HG02610 (cell line): ENCODE measurements around the gene HMGCS2.
"Not testable (repeated sequence)": the region's sequence is repeated elsewhere in the genome, so short reads cannot be mapped to it uniquely, and the experiment has no call there.

ENCODE experiments used
- ATAC-seq: cut with Tn5 transposase; IDR thresholded peaks from one replicate; pipeline ENCODE4 v1.9.1; 2021; ENCODE audit warnings: mild to moderate bottlenecking, moderate library complexity; ENCODE audit not compliant: unreplicated experiment

The HMGCS2 gene

DNA sequence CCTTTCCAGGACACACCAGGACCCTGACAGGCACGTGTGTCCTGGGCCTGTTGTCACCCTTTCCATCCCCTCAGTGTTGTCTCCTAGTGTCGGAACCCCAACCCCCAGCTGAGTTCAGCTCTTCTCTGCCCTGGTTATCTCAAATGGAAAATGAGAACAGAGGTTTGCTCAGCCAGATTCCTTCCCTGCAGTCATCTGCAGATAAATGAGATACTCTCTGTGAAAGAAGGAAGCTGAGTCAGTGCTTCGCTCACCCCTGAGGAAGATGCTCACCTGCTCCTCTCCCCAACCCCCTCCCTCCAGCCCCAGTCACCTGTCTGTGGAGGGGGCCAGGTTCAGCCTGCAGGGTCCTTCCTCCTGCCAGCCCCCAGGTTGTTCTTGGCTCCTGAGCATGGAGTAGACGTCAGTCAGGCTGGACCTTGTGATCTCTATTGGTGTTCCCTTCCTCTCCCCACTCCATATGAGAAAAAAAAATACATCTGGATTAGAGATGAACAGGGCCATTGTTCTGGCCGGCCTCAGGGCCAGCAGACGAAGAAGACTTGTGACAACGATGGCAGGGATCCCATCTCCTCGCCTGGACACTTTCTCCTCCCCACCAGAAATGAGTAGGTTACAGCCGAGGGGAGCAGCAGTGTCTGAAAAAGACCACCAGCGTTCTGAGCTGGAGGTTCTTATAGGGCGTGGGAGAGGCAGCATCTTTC, 36.1 kb downstream of the HMGCS2 start:
- ATAC-seq: no peak

DNA sequence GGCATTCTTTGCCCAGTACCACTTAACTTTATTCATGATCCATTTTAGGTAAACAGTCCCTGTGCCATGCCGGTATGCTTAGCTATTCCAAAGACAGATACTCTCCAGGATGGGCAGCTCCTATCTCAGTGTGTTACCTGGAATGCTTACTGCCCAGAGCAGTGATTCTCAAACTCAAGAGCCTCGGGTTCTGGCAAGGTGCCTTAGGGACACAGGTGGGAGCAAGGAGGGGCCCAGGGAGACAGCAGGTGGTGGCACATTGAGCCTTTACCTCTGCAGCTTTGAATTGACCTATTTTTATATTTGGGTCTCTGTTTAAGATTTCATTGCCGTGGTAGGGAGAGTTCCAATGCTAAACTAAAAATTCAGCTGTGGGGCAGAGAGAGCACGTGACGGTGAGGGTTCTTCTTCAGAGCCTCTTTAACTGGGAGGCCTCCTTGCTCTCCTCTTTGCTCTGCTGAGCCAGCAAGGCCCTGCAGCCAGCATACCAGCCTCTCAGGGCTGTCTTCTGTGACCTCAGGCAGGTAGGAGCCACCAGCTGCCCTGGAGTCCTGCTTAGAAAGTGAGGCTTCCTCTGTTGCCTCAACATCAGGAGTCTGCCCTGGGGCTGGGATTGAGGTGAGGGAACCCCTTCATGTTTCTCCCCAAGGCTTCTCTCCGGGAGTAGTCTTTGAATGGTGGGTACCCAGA, 36.8 kb downstream of the HMGCS2 start:
- no peak for ATAC-seq

DNA sequence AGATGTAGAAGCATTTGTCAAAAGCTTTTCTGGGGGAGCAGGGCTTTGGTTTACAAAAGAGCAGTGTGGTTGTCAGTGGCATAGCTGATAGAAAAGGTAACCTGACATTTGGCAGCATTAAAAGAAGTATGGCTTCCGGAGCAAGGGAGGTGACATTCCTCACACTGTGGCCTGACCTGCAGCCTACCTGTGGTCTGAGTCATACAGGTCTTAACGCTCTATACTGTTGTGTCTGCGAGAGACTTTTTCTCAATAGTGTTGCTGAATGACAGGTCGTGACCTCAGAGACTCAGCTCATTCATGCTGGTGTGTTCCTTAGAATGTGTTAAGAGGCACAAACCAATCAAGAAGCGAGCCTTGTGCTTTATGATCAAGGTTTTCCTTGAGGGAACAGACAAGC, 37.6 kb downstream of the HMGCS2 start:
- no peak for ATAC-seq

DNA sequence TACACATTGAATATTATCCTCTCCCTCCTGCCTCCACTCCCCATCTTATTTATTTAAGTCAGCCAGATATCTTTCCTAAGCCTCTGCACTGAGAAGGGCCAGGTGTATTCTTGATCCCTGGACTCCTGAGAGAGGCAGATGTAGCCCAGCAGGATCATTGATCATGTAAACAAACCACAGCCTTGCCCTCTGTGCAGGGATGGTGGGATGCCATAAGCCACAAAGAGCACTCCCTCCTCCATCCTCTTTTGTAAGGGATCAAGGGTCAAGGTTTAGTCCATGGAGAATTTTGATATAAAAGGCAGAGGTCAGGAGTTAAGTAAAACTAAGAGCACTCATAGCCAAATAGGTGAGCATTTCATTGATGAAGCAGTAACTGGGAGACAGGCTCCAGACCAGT, 39.7 kb downstream of the HMGCS2 start:
- ATAC-seq: no peak

DNA sequence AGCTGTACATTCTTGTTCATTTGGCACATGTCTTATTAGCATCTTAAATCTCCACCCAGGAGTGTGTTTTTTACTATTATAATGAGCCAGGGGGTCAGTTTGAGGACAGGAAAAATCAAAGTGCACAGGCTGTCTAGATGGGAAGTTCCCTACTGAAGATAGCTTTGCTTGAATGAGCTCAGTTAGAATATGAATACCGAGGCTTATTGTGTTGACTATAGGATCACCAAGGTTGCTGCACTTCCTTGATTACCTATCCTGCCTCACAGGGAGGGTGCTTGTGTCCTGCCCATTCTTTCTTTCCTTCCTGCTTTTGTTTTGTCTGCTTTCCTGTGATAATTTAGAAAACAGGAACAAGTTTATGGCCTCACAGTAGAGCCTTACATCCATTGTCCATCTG, 40.7 kb downstream of the HMGCS2 start:
- ATAC-seq: peak; percentile 72

DNA sequence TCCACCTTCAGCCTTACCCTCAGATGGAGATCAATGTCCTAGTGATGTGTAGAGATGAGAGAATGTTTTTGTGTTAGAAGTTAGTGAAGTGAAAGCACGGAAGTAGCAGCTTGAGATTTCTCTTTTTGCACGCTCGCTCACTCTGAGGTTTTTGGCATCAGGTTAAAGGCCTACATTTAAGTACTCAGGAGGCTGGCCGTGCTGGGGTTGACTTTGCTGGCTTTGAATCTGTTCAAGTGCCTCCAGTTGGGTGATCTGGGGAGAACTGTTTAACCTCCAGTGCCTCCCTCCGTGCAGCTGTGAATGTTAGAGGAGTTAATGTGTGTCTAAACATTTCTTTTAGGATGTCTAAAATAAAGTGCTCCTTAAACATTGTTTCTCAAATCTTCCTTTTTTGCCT, 43.1 kb downstream of the HMGCS2 start:
- ATAC-seq: no peak

DNA sequence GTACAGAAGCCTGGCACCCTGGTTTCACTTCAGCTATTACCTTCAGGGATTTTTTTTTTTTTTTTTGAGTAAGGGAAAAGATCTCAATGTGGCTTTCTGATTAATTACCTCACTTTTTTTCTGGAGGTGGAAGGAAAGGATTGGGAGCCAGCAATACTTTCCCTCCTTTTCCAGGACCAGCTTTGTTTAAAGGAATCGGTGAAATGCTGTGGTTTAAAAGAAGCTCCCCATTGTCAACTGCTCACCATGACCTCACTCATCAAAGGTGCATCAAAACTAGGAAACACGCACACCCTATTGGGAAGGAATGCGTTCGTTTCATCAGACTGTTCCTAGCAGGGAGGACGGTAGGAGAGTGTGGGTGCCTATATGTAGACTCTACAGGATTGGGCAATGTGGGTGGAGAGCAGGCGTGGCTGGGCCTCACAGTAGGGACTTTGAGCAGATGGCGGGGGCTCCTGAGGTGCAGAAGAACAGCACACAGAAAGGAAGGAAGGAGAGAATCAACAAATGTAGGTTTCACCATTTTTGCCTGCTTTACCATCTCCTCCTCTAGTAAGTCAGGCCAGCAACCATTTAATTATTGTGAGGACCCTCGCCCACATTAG, 44.0 kb downstream of the HMGCS2 start:
- ATAC-seq: no peak

DNA sequence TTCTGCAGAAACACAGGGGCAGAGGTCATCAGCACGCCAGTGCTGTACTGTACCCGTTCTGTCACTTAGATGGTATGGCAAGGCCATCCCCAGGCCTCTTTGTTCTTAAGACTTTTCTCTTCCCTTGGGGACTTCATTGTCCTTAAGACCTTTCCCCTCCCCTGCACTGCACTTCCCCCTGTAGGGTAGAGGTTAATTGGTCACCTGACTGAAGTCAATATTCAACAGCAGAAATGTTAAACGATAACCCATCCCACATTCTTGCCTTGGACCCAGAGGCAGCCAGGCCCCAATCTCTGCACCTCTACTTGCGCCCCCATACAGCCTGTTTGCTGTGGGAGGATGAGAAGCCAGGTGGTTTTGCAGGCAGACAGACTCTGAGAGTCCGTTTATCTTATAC, 46.8 kb downstream of the HMGCS2 start:
- ATAC-seq: no peak

DNA sequence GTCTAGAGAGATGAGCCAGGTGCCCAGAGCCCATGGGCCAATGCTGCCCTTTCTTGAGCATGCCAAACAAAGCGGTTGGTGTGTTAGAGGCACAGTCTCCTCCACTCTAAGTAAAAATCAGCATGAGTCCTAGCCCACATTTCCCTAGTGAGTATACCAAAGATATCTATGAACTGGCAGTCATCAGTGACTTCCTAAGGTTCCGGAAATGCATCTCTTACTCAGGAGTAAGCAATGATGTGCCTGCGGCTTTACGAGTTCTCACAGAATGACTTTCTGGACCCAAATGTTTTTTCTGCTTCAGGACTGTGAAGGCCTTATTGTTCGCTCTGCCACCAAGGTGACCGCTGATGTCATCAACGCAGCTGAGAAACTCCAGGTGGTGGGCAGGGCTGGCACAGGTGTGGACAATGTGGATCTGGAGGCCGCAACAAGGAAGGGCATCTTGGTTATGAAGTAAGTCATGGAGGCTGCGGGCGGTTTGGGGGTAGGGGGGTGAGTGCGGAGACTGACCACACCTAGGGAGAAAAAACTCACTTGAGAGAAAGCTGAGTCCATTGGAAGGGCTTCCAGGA, 47.8 kb downstream of the HMGCS2 start:
- ATAC-seq: no peak

DNA sequence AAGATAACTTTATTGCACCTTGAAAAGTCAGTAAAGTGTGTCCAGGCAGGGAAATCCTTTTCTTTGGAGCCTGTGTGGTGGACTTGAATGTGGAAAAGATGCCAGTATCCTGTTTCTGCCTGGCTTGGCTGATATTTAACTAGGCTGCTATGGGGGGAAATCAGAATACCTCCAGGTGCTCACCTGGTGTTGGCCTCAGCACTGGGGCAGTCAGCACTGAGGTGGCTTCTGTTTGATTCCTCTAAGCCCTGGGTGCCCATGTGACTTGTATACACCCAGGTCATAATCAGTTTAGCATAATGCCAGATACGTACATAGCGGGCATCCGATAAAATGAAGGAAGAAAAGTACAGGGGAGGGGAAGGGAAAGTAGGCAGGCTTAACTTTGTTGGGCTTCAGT, 49.7 kb downstream of the HMGCS2 start:
- ATAC-seq: no peak

DNA sequence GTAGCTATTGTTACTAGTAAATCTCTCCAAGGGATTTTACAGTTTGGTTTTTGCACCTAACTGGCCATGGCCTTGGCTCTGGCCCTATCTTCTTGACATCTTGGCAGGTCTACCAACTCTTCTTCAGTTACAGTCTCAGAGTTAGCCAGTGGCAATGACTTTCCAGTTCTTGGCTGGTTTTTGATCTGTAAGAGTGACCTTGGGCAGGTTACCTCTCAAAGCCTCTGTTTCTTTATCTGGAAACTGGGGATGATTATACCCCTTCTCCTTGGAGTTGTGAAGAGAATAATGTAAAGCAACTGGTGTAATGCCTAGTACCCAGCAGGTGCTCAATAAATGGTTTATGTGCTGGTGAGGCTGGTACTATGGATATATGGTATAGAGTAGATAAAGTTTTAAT, 50.3 kb downstream of the HMGCS2 start:
- no peak for ATAC-seq

DNA sequence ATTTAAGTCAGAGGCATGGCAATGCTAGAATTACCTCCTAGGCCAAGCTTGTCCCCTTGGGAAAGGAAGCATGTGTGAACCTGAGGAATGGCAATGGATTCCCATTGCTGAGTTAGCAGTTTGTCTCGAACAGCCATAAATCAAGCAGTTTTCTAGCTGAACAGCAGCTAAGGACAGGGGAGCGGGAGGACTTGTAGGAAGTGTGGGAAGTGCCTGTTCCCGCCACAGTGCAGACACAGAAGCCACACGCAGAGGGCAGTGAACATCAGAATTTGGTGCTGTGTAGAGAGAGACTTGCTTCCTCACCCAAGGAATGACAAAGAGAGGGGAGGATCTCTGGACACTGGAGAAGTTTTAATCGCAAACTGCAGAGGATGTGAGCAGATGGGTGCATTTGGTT, 53.2 kb downstream of the HMGCS2 start:
- ATAC-seq: no peak

DNA sequence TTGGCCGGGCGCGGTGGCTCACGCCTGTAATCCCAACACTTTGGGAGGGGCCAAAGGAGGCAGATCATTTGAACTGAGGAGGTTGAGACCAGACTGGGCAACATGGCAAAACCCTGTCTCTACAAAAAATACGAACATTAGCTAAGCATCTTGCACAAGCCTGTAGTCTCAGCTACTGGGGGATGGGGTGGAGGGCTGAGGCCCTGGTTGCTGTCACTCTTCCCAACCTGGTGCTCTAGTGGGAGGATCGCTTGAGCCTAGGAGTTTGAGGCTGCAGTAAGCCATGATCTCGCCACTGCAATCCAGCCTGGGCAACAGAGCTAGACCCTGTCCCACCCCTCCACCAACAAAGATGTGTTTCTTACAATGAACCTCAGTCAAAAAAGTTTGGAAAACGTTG, 54.1 kb downstream of the HMGCS2 start:
- ATAC-seq: no peak

DNA sequence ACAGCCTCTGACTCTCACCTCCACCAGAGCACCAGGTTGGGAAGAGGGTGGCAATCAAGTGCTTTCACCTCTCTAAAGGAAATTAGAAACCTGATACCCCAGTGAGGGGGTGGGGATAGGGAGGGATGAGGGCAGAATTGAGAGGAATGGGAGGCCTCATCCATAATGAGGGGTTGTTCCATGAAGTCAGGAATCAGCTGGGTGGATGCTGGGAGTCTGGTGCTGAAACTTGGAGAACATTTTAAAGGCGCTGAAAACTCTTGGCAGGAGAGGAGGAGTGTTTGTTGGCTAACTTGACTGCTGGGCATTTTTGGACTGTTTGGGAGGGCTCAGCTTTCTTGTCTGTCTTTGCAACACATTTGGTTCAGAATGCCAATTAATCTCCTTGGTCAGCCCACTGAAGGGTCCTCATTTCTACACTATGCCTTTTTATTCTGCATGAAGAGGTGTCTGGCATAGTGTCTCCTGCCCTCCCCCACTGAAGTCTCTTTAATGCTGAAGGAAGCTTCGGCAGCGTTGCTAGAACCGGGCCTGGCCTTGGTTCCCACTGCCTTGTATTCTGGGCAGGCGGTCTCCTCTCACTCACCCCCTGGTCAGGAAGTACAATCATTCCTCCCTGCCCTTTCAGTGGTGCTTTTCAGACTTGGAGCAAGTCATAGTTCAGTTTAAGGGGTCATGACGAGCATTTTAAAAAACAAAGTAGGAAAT, 54.8 kb downstream of the HMGCS2 start:
- ATAC-seq: no peak

DNA sequence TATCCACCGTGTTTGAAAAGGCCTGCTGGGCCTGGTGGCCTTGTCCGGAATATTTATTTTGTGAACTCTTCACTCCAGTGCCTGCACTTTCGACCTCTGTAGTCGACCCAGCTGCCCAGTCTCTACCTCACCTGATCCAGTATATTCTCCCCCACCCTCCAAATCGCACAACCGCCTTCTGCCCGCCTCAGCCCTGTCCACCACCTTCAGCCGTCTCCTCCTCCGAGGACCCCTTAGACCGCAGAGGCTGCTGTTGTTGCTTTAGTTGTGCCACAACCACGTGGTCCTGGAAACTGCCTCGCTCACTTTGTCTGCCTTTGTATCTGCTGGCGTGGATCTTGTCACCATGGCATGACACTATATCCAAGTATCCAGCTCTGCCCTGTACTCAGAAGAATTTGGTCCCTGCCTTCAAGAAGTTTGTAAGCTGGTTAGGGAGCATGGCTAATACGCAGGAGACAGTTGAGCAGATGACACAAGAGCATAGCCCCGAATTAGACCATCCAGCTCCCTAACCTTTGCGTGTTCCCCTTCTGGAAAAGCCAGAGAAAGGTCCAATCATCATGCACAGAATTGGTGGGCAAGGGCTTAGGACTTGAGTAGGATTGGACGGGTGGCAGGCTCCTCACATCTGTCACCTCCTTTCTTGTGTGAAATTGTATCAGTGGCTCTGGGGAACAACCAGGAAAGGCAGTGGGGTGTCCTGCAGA, 55.5 kb downstream of the HMGCS2 start:
- no peak for ATAC-seq

DNA sequence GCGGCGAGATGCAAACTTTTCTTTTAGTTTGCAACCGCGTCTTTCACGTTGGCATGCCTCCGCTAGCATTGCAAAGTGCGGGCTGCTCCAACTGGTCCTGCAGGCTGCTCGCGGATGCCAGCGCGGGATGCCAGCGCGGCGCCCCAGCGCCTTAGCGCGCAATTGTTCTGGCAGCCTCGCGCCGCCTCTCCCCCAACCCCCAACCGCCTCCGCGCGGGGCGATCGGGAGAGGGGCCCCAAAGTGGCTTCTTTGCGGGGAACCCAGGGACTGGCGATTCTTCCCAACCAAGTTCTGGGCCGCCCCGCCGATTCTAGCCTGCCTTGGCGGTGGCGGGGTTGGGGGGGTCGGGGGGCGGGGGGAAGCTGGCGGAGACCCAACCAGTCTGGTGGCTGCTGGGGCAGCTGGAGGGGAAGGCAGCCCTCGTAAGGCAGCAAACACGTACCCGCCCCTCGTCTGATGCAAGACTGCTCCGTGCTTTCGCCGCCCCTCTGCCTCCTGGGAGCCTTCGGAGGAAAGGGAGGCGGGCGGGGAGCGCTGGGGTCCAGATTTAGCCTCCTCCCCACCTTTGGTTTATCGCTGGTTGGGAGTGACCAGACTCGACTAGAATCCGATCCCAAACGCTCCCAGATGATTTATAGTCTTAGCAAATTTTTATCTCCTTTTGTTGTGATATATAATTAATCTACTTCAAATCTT, 56.2 kb downstream of the HMGCS2 start:
- no peak for ATAC-seq

DNA sequence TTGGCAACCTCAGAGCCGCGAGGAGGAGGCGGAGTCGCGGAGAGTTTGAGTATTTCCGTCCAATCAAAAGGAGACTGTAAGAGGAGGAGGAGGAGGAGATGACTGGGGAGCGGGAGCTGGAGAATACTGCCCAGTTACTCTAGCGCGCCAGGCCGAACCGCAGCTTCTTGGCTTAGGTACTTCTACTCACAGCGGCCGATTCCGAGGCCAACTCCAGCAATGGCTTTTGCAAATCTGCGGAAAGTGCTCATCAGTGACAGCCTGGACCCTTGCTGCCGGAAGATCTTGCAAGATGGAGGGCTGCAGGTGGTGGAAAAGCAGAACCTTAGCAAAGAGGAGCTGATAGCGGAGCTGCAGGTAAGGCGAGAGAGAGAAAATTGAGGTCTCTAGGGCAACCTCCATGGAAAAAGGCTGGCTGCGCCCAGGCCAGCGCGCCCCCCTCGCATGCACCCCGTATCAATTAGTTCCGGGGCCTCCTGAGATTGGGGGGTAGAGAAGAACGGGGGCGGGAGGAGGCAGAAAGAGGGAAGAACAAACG, 56.8 kb downstream of the HMGCS2 start, which contains the start of gene PHGDH:
Gene PHGDH, plus strand, starts transcription at position 131 of the 538 bp plus-strand sequence. Its CDS starts 89 bp downstream, at position 220.
- peak; percentile 58 for ATAC-seq

DNA sequence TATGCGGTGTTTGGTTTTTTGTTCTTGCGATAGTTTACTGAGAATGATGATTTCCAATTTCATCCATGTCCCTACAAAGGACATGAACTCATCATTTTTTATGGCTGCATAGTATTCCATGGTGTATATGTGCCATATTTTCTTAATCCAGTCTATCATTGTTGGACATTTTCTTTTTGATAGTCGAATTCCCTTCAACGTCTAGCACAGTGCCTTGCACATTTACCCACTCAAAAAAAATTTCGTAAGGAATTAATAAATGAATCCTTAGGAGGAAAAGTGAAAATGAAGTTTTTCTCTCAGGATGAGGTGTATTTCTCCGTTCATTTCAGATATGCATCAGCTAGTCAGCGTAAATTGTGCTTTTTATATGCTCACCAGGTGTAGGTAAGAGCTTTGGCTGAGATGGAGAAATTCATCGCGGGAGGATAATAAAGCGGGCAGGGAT, 57.3 kb downstream of the HMGCS2 start:
- ATAC-seq: not testable (repeated sequence)

DNA sequence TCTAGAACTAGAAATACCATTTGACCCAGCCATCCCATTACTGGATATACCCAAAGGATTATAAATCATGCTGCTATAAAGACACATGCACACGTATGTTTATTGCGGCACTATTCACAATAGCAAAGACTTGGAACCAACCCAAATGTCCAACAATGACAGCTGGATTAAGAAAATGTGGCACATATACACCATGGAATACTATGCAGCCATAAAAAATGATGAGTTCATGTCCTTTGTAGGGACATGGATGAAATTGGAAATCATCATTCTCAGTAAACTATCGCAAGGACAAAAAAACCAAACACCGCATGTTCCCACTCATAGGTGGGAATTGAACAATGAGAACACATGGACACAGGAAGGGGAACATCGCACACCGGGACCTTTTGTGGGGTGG, 62.1 kb downstream of the HMGCS2 start:
- ATAC-seq: not testable (repeated sequence)
